Gastroesophageal sphincter (tissue), 3 donors: Measurements from ENCODE around the gene ABHD17A.

Experiments used
- CTCF ChIP-seq, 4 experiments: fragments of 200-600 bp in 2 of 4; fragments of 450-650 bp in 2 of 4; sonication (generic) in 1 of 4; IDR thresholded peaks; one replicate each; pipeline ENCODE4 v1.5.1; 2017 to 2019; ENCODE audit warnings: antibody characterized with exemption in 4 of 4, mild to moderate bottlenecking in 2 of 4, moderate library complexity in 2 of 4
- EP300 ChIP-seq: sonication (generic); formaldehyde crosslinking; IDR thresholded peaks from one replicate; pipeline ENCODE4 v1.6.1; 2017; ENCODE audit warnings: antibody characterized with exemption, mild to moderate bottlenecking
- POLR2A ChIP-seq, 2 donors: fragments of 450-650 bp; IDR thresholded peaks; one replicate each; pipeline ENCODE4 v1.6.1; 2017; ENCODE audit warnings: antibody characterized with exemption in 2 of 2, mild to moderate bottlenecking in 2 of 2, moderate library complexity in 1 of 2
- POLR2AphosphoS5 ChIP-seq: sonication (generic); formaldehyde crosslinking; IDR thresholded peaks from one replicate; pipeline ENCODE4 v1.6.1; 2017; ENCODE audit warnings: antibody characterized with exemption

- no peak for TF ChIP-seq CTCF (IDR thresholded peaks at IDR 0.05)
- TF ChIP-seq POLR2AphosphoS5 = no peak
- no peak for TF ChIP-seq POLR2A (IDR thresholded peaks at IDR 0.05)
- no peak for TF ChIP-seq EP300
Measured at GRCh38 chr19:1893791-1894190, 8.5 kb upstream of the ABHD17A start.
